H9 (cell line): ENCODE data around the gene KDM2A. TPM values are rescaled to one million over a fixed set of nuclear protein-coding genes. Genes with fewer than 3 reads are reported as not detected.

Experiments
- DNase-seq: peaks from one replicate; pipeline ENCODE4 v3.0.0-alpha.2; 2017
- H2AFZ ChIP-seq: one replicate; pipeline ENCODE4 v1.6.1; 2013; ENCODE audit warnings: mild to moderate bottlenecking, low read length, control low read depth, moderate library complexity
- H2AK5ac ChIP-seq: 2 replicates; pipeline ENCODE4 v1.6.1; 2013; ENCODE audit warnings: low read length, control low read depth, mixed read lengths; ENCODE audit not compliant: insufficient read length
- H2BK120ac ChIP-seq: one replicate; pipeline ENCODE4 v1.6.1; 2013; ENCODE audit warnings: low read depth, mild to moderate bottlenecking, low read length, control low read depth, inconsistent platforms; ENCODE audit not compliant: poor library complexity, severe bottlenecking
- H2BK12ac ChIP-seq: 2 replicates; pipeline ENCODE4 v1.6.1; 2013; ENCODE audit warnings: low read length, control low read depth, mixed read lengths, low read depth; ENCODE audit not compliant: insufficient read length
- H2BK15ac ChIP-seq: 2 replicates; pipeline ENCODE4 v1.6.1; 2013; ENCODE audit warnings: low read depth, low read length, control low read depth
- H2BK20ac ChIP-seq: one replicate; pipeline ENCODE4 v1.6.1; 2013; ENCODE audit warnings: low read depth, mild to moderate bottlenecking, low read length, control low read depth, inconsistent platforms; ENCODE audit not compliant: poor library complexity, severe bottlenecking
- H2BK5ac ChIP-seq: 2 replicates; pipeline ENCODE4 v1.6.1; 2013; ENCODE audit warnings: low read length, control low read depth, mixed read lengths; ENCODE audit not compliant: insufficient read length
- H3K14ac ChIP-seq: 2 replicates; pipeline ENCODE4 v1.6.1; 2013; ENCODE audit warnings: low read length, control low read depth; ENCODE audit not compliant: insufficient read depth
- H3K18ac ChIP-seq: 2 replicates; pipeline ENCODE4 v1.6.1; 2013; ENCODE audit warnings: low read depth, mild to moderate bottlenecking, mixed read lengths, low read length, control low read depth; ENCODE audit not compliant: insufficient read length
- H3K23ac ChIP-seq: 2 replicates; pipeline ENCODE4 v1.6.1; 2013; ENCODE audit warnings: low read length, control low read depth, mixed read lengths, low read depth; ENCODE audit not compliant: insufficient read length
- H3K23me2 ChIP-seq: 2 replicates; pipeline ENCODE4 v1.6.1; 2013; ENCODE audit warnings: low read depth, mild to moderate bottlenecking, mixed read lengths, low read length, control low read depth; ENCODE audit not compliant: insufficient read length, poor library complexity, severe bottlenecking
- H3K27ac ChIP-seq: 2 replicates; pipeline ENCODE4 v1.5.1; 2013; ENCODE audit warnings: low read length, control low read depth, mixed read lengths, low read depth; ENCODE audit not compliant: insufficient read length
- H3K27me3 ChIP-seq: 2 replicates; pipeline ENCODE4 v1.6.1; 2013; ENCODE audit warnings: low read length, control low read depth, inconsistent platforms; ENCODE audit not compliant: insufficient read depth
- H3K4ac ChIP-seq: 2 replicates; pipeline ENCODE4 v1.6.1; 2013; ENCODE audit warnings: low read depth, mild to moderate bottlenecking, control low read depth, inconsistent platforms, low read length, moderate library complexity
- H3K4me1 ChIP-seq: 2 replicates; pipeline ENCODE4 v1.6.1; 2013; ENCODE audit warnings: low read length, control low read depth, inconsistent platforms; ENCODE audit not compliant: insufficient read depth
- H3K4me2 ChIP-seq: 2 replicates; pipeline ENCODE4 v1.6.1; 2013; ENCODE audit warnings: low read length, control low read depth, mixed read lengths; ENCODE audit not compliant: insufficient read length, insufficient read depth
- H3K56ac ChIP-seq: 2 replicates; pipeline ENCODE4 v1.6.1; 2013; ENCODE audit warnings: low read depth, mild to moderate bottlenecking, mixed read lengths, low read length, control low read depth; ENCODE audit not compliant: insufficient read length
- H3K79me1 ChIP-seq: 2 replicates; pipeline ENCODE4 v1.6.1; 2013; ENCODE audit warnings: low read depth, mild to moderate bottlenecking, moderate library complexity, low read length, control low read depth, inconsistent platforms; ENCODE audit not compliant: insufficient read depth, poor library complexity, severe bottlenecking
- H3K79me2 ChIP-seq: 2 replicates; pipeline ENCODE4 v1.6.1; 2013; ENCODE audit warnings: low read length, control low read depth, inconsistent platforms; ENCODE audit not compliant: insufficient read depth
- H3K9ac ChIP-seq: 2 replicates; pipeline ENCODE4 v1.6.1; 2013; ENCODE audit warnings: low read length, control low read depth, mixed read lengths; ENCODE audit not compliant: insufficient read length; ENCODE audit errors: extremely low read depth
- H3K9me3 ChIP-seq: one replicate; pipeline ENCODE4 v1.6.1; 2013; ENCODE audit warnings: low read depth, low read length, inconsistent platforms; ENCODE audit not compliant: control insufficient read depth
- H3T11ph ChIP-seq: one replicate; pipeline ENCODE4 v1.6.1; 2013; ENCODE audit warnings: mild to moderate bottlenecking, low read length, control low read depth, inconsistent platforms
- H4K20me1 ChIP-seq: one replicate; pipeline ENCODE4 v1.6.1; 2013; ENCODE audit not compliant: control insufficient read depth, insufficient read length, insufficient read depth
- H4K5ac ChIP-seq: 2 replicates; pipeline ENCODE4 v1.6.1; 2013; ENCODE audit warnings: low read depth, mild to moderate bottlenecking, mixed read lengths, low read length, control low read depth; ENCODE audit not compliant: insufficient read length
- H4K8ac ChIP-seq: replicated peaks from 2 replicates; pipeline ENCODE4 v1.6.1; 2013; ENCODE audit warnings: low read length, control low read depth, mixed read lengths, low read depth; ENCODE audit not compliant: insufficient read length
- H4K91ac ChIP-seq: 2 replicates; pipeline ENCODE4 v1.6.1; 2013; ENCODE audit warnings: low read depth, mild to moderate bottlenecking, moderate library complexity, mixed read lengths, low read length, control low read depth; ENCODE audit not compliant: insufficient read length
- H3K27ac Mint-ChIP-seq, 3 experiments: 2 replicates in 2 of 3; 3 replicates in 1 of 3; pipeline ENCODE4 v1.8.0; 2020 to 2021; ENCODE audit warnings: mixed read lengths in 3 of 3, mild to moderate bottlenecking in 1 of 3, moderate library complexity in 1 of 3
- H3K27me3 Mint-ChIP-seq: 2 replicates; pipeline ENCODE4 v1.8.0; 2021; ENCODE audit warnings: low read depth, mild to moderate bottlenecking, moderate library complexity, mixed read lengths
- H3K36me3 Mint-ChIP-seq, 3 experiments: 2 replicates in 2 of 3; 3 replicates in 1 of 3; pipeline ENCODE4 v1.8.0; 2020 to 2021; ENCODE audit warnings: low read depth in 3 of 3, mixed read lengths in 3 of 3; ENCODE audit not compliant: insufficient read depth in 1 of 3
- H3K4me1 Mint-ChIP-seq, 2 experiments: 2 replicates each; pipeline ENCODE4 v1.8.0; 2020; ENCODE audit warnings: mixed read lengths in 2 of 2
- H3K4me3 Mint-ChIP-seq, 2 experiments: 2 replicates in 1 of 2; 3 replicates in 1 of 2; pipeline ENCODE4 v1.8.0; 2020 to 2021; ENCODE audit warnings: mild to moderate bottlenecking in 2 of 2, mixed read lengths in 2 of 2, moderate library complexity in 1 of 2
- H3K9me3 Mint-ChIP-seq, 2 experiments: 2 replicates in 1 of 2; 3 replicates in 1 of 2; pipeline ENCODE4 v1.8.0; 2020; ENCODE audit warnings: mild to moderate bottlenecking in 2 of 2, mixed read lengths in 2 of 2, moderate library complexity in 1 of 2
- WGBS: extraction: QIAGEN DNeasy Blood & Tissue Kit; methylation state at CpG from one replicate; pipeline ENCODE4 v1.1.7; 2013; ENCODE audit warnings: missing lambda C conversion rate, low lambda C conversion rate, mixed read lengths; ENCODE audit not compliant: insufficient read length; ENCODE audit errors: extremely low coverage; 5-methylcytosine and 5-hydroxymethylcytosine counted together
- total RNA-seq: library from RNA; stranded (reverse); gene quantifications from 2 replicates; pipeline ENCODE4 v1.2.1, GENCODE V29; 2021
- TF ChIP-seq, protein P1 (sequence below): fragments of 200-600 bp; sonication (generic); conservative IDR thresholded peaks from 3 replicates; pipeline ENCODE4 v1.8.0; 2021; ENCODE audit warnings: antibody characterized with exemption, mild to moderate bottlenecking

The KDM2A gene
- total RNA-seq, 1 experiment from 2014 or later, result 85.9 TPM

DNA sequence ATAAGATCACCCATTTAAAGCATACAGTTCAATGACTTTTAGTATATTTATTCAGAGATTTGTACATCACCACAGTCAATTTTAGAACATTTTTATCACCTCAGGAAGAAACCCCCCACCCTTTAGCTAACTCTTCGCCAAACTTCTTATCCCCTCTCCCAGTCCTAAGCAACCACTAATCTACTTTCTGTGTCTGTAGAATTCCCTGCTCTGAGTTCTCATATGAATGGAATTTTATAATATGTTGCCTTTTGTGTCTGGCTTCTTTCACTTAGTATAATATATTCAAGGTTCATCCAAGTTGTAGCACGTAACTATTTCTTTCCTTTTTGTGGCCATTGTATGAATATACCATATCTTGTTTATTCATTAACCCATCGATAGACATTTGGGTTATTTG lies 173.6 kb downstream of the KDM2A start:
- no peak overlapping the region for H3K9ac ChIP-seq
- no peak overlapping the region for H2BK15ac ChIP-seq
- no peaks in the 10 kb centered on the region for H3K9me3 ChIP-seq
- Mint-ChIP-seq H3K27ac (no peak overlapping the region), H3K4me3 (no peak overlapping the region), H3K36me3 (peaks cover 32 to 54% (median 42%) of the 10 kb centered on the region in 3 experiments), H3K9me3 (peaks cover 16 to 21% of the 10 kb centered on the region in 2 experiments), H3K27me3 (peaks cover 2% of the 10 kb centered on the region; the same call in 1 of the 2 replicates), H3K4me1 (peaks cover 9 to 10% of the 10 kb centered on the region in 2 experiments)
- peaks cover under 1% of the 10 kb centered on the region; the same call in 1 of the 2 replicates for H3K4me1 ChIP-seq
- H4K8ac ChIP-seq, result no peak overlapping the region
- H3K23me2 ChIP-seq, result peaks cover 6% of the 10 kb centered on the region
- H3K18ac ChIP-seq, result no peak overlapping the region
- no peak overlapping the region for H3K27ac ChIP-seq
- no peak overlapping the region for H3K4ac ChIP-seq
- H3K56ac ChIP-seq, result no peak overlapping the region
- no peak for DNase-seq
- H4K91ac ChIP-seq, result no peak overlapping the region
- H3K79me2 ChIP-seq, result no peaks in the 10 kb centered on the region
- H2BK12ac ChIP-seq, result no peak overlapping the region
- H2AK5ac ChIP-seq, result no peak overlapping the region
- no peak overlapping the region for H3T11ph ChIP-seq
- no peaks in the 10 kb centered on the region for H4K20me1 ChIP-seq
- H3K4me2 ChIP-seq, result no peak overlapping the region
- H3K23ac ChIP-seq, result no peak overlapping the region
- TF ChIP-seq, protein P1, sequence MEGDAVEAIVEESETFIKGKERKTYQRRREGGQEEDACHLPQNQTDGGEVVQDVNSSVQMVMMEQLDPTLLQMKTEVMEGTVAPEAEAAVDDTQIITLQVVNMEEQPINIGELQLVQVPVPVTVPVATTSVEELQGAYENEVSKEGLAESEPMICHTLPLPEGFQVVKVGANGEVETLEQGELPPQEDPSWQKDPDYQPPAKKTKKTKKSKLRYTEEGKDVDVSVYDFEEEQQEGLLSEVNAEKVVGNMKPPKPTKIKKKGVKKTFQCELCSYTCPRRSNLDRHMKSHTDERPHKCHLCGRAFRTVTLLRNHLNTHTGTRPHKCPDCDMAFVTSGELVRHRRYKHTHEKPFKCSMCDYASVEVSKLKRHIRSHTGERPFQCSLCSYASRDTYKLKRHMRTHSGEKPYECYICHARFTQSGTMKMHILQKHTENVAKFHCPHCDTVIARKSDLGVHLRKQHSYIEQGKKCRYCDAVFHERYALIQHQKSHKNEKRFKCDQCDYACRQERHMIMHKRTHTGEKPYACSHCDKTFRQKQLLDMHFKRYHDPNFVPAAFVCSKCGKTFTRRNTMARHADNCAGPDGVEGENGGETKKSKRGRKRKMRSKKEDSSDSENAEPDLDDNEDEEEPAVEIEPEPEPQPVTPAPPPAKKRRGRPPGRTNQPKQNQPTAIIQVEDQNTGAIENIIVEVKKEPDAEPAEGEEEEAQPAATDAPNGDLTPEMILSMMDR, result no peak
- H3K14ac ChIP-seq, result no peak overlapping the region
- no peak overlapping the region for H2BK5ac ChIP-seq
- H3K27me3 ChIP-seq, result no peaks in the 10 kb centered on the region
- no peaks in the 10 kb centered on the region for H3K79me1 ChIP-seq
- no peak overlapping the region for H2AFZ ChIP-seq
- H4K5ac ChIP-seq, result no peak overlapping the region
- H2BK120ac ChIP-seq, result no peak overlapping the region
- no CpG with 5 or more reads among the region's 3 CpGs for WGBS
- no peak overlapping the region for H2BK20ac ChIP-seq
